ENCODE data around the gene ADH5.
"Not testable (repeated sequence)": the region's sequence is repeated elsewhere in the genome, so short reads cannot be mapped to it uniquely, and the experiment has no call there.

ADH5 gene

GRCh38 chr4:99084595-99084994 lies 4.0 kb downstream of the ADH5 start:
- DNase-seq (ENCODE audit: insufficient read length, low spot score) (no peak), FAIRE-seq (no peak)
- TF ChIP-seq TAF1 (IDR thresholded peaks at IDR 0.05; ENCODE audit: low read depth, low read length) (no peak), PAX5 (IDR thresholded peaks at IDR 0.05; ENCODE audit: insufficient read depth, low read length, severe bottlenecking) (no peak), POU2F2 (IDR thresholded peaks at IDR 0.05; ENCODE audit: low read depth, low read length) (no peak), SPI1 (IDR thresholded peaks at IDR 0.05; ENCODE audit: low read depth, low read length) (no peak), POLR2AphosphoS5 (IDR thresholded peaks at IDR 0.05; ENCODE audit: low read depth, low read length) (no peak), POLR2A (IDR thresholded peaks at IDR 0.05; ENCODE audit: low read depth, low read length) (no peak)

DNA sequence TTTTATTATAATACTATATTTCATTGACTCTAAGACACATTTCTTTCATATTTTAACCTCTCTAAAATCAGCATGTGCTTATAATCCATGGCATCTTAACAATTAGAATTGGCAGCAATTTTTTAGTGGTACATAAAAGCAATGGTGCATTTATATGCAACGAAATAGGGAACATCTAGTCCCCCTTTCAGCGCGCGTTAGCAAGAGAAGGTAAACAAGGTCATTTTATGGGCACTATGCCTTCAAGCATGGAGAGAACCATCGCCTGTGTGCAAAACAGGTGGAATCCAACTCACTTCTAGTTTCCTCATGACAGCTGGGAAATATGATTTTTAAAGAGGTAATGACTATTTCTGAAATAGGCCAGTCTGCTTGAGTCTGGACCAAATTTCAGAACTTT lies 6.4 kb downstream of the ADH5 start:
- no peak for TF ChIP-seq POLR2AphosphoS5 (IDR thresholded peaks at IDR 0.05; ENCODE audit: low read depth, low read length)
- TF ChIP-seq POU2F2 (IDR thresholded peaks at IDR 0.05; ENCODE audit: low read depth, low read length): no peak
- FAIRE-seq (no peak), DNase-seq (ENCODE audit: insufficient read length, low spot score) (no peak)

DNA sequence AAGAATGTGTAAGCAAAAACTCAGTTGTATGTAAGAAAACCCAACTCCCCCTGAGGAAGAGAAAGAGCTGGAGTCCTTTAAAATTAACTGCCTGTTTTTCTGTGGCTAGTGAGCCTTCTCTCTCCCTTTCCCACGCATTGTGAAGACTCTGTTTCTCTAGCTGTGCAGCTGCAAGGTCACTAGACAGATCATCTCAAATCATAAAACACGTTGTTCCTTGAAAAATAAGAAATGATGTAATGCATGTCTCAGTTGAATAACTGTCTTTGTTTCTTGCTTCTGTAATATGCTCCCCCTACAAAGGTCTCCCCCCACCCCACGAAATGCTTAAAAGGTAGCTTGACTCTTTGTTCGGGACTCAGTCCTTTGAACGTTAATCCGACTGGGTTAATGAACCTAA lies 7.7 kb downstream of the ADH5 start:
- not testable (repeated sequence) for FAIRE-seq; DNase-seq (ENCODE audit: insufficient read length, low spot score)

DNA sequence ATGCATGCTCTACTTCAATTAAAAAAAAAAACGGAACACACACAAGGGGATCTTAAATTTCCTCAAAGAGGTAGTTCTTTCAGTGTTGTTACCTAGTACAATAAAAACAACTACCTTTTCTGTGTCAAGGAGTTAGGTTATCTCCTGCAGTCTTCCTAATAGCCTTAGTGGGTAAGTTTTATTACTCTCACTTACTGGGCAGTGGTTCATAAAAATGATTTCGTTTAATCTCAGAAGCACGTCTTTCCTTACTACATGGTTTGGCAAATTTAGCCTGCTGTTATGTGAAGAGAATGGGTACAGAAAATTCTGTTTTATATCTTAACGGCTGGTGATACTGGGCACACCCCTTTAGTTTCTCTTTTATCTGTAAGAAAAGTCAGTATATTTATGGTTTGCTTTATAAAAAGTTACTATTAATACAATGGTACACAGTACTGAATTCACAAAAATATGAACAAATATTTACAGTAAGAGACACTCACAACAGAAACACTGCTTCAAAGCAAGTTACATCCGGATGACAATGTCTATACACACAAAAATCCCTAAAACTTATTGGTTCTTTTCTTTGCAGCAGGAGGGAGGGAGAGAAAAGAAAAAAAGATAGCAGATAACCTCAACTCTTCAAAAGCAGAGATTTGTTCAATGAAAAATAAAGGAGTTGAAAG lies 8.8 kb downstream of the ADH5 start:
- TF ChIP-seq POLR2A (IDR thresholded peaks at IDR 0.05; ENCODE audit: low read depth, low read length): no peak
- TF ChIP-seq PAX5 (IDR thresholded peaks at IDR 0.05; ENCODE audit: insufficient read depth, low read length, severe bottlenecking): no peak
- TF ChIP-seq POU2F2 (IDR thresholded peaks at IDR 0.05; ENCODE audit: low read depth, low read length): no peak
- TF ChIP-seq TAF1 (IDR thresholded peaks at IDR 0.05; ENCODE audit: low read depth, low read length): no peak
- no peak for TF ChIP-seq SPI1 (IDR thresholded peaks at IDR 0.05; ENCODE audit: low read depth, low read length)
- no peak for TF ChIP-seq POLR2AphosphoS5 (IDR thresholded peaks at IDR 0.05; ENCODE audit: low read depth, low read length)
- no peak for DNase-seq (ENCODE audit: insufficient read length, low spot score)
- no peak for FAIRE-seq

DNA sequence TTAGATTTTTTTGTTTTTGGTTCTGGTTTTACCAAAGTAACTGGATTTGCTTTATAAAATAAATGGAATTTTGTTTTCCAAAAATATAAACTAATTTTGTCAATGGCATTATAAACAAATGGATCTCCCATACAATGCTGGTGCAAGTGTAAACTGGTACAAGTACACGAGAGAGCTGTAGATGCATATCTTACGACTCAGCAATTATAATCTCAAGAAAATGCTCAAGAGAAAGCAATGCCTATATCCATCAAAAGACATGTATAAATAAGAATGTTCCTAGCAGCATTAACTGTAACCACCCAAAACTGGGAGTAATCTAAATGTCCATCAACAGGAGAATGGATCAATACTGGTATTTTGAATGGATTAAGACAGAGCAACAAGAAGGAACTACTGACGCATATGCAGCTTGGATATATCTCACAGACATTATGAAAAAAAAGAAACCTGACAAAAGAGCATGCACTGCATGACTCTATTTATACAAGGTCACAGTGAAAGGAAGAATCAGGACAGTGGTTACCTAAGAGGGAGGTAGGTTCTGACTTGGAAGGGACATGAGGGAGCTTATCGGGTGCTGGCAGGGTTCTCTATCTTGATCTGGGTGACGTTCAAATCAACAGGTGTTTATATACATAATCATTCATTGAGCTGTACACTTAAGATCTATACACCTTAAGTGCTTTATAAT lies 9.5 kb downstream of the ADH5 start:
- DNase-seq (ENCODE audit: insufficient read length, low spot score) (no peak), FAIRE-seq (no peak)
- TF ChIP-seq POU2F2 (IDR thresholded peaks at IDR 0.05; ENCODE audit: low read depth, low read length) (no peak), SPI1 (IDR thresholded peaks at IDR 0.05; ENCODE audit: low read depth, low read length) (no peak), POLR2A (IDR thresholded peaks at IDR 0.05; ENCODE audit: low read depth, low read length) (no peak), POLR2AphosphoS5 (IDR thresholded peaks at IDR 0.05; ENCODE audit: low read depth, low read length) (no peak), PAX5 (IDR thresholded peaks at IDR 0.05; ENCODE audit: insufficient read depth, low read length, severe bottlenecking) (no peak), TAF1 (IDR thresholded peaks at IDR 0.05; ENCODE audit: low read depth, low read length) (no peak)

- no peak for DNase-seq (ENCODE audit: insufficient read length, low spot score)
- TF ChIP-seq POLR2AphosphoS5 (IDR thresholded peaks at IDR 0.05; ENCODE audit: low read depth, low read length) (no peak), PAX5 (IDR thresholded peaks at IDR 0.05; ENCODE audit: insufficient read depth, low read length, severe bottlenecking) (no peak), SPI1 (IDR thresholded peaks at IDR 0.05; ENCODE audit: low read depth, low read length) (no peak), POLR2A (IDR thresholded peaks at IDR 0.05; ENCODE audit: low read depth, low read length) (no peak), TAF1 (IDR thresholded peaks at IDR 0.05; ENCODE audit: low read depth, low read length) (no peak), POU2F2 (IDR thresholded peaks at IDR 0.05; ENCODE audit: low read depth, low read length) (no peak)
- no peak for FAIRE-seq
Measured at GRCh38 chr4:99078336-99078735, 10.3 kb downstream of the ADH5 start.

- FAIRE-seq (no peak), DNase-seq (ENCODE audit: insufficient read length, low spot score) (no peak)
- no peak for TF ChIP-seq PAX5 (IDR thresholded peaks at IDR 0.05; ENCODE audit: insufficient read depth, low read length, severe bottlenecking)
- no peak for TF ChIP-seq TAF1 (IDR thresholded peaks at IDR 0.05; ENCODE audit: low read depth, low read length)
- TF ChIP-seq SPI1 (IDR thresholded peaks at IDR 0.05; ENCODE audit: low read depth, low read length): no peak
- TF ChIP-seq POU2F2 (IDR thresholded peaks at IDR 0.05; ENCODE audit: low read depth, low read length): no peak
- TF ChIP-seq POLR2A (IDR thresholded peaks at IDR 0.05; ENCODE audit: low read depth, low read length): no peak
- TF ChIP-seq POLR2AphosphoS5 (IDR thresholded peaks at IDR 0.05; ENCODE audit: low read depth, low read length): no peak
Measured at GRCh38 chr4:99077177-99077576, 11.4 kb downstream of the ADH5 start.

GRCh38 chr4:99076292-99076976 lies 12.2 kb downstream of the ADH5 start:
- TF ChIP-seq POLR2A (IDR thresholded peaks at IDR 0.05; ENCODE audit: low read depth, low read length) (no peak), PAX5 (IDR thresholded peaks at IDR 0.05; ENCODE audit: insufficient read depth, low read length, severe bottlenecking) (no peak), TAF1 (IDR thresholded peaks at IDR 0.05; ENCODE audit: low read depth, low read length) (no peak), SPI1 (IDR thresholded peaks at IDR 0.05; ENCODE audit: low read depth, low read length) (no peak), POLR2AphosphoS5 (IDR thresholded peaks at IDR 0.05; ENCODE audit: low read depth, low read length) (no peak), POU2F2 (IDR thresholded peaks at IDR 0.05; ENCODE audit: low read depth, low read length) (no peak)
- DNase-seq (ENCODE audit: insufficient read length, low spot score) (no peak), FAIRE-seq (no peak)

DNA sequence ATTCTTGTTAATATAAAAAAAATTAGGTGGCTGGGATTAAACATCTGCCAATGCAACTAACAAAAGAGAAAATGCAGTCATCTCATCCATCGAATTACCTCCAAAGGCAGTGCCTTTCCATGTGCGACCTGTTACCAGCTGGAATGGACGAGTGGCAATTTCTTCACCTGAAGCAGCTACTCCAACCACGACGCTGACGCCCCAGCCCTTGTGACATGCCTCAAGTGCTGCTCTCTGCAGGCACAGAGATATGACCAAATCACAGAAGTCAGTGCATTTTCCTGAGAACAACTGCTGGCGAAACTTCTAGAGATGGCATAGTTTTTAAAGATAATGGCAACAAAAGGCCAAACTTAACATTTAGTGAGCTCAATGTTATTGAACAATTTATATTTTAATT lies 13.8 kb downstream of the ADH5 start:
- TF ChIP-seq PAX5 (IDR thresholded peaks at IDR 0.05; ENCODE audit: insufficient read depth, low read length, severe bottlenecking) (no peak), POU2F2 (IDR thresholded peaks at IDR 0.05; ENCODE audit: low read depth, low read length) (no peak), TAF1 (IDR thresholded peaks at IDR 0.05; ENCODE audit: low read depth, low read length) (no peak), SPI1 (IDR thresholded peaks at IDR 0.05; ENCODE audit: low read depth, low read length) (no peak), POLR2AphosphoS5 (IDR thresholded peaks at IDR 0.05; ENCODE audit: low read depth, low read length) (no peak), POLR2A (IDR thresholded peaks at IDR 0.05; ENCODE audit: low read depth, low read length) (no peak)
- DNase-seq (ENCODE audit: insufficient read length, low spot score) (no peak), FAIRE-seq (no peak)

All from GM12891 (cell line).